HEK293 (cell line): ENCODE measurements around the gene COL5A1.
A peak's percentile ranks its signal among the peaks of the same experiment; 100 is the strongest.

Source experiments
- CTCF ChIA-PET: fragments of 350-600 bp; formaldehyde crosslinking; extraction: SDS; loops from one replicate; lab custom pipeline; 2021; ENCODE audit warnings: antibody characterized with exemption; lab: Yijun Ruan, JAX
- POLR2A ChIA-PET: fragments of 300-600 bp; formaldehyde crosslinking; extraction: SDS; loops from one replicate; lab custom pipeline; 2020; ENCODE audit warnings: antibody characterized with exemption, inconsistent platforms; lab: Yijun Ruan, JAX
- H3K27ac ChIP-seq: fragments of 200-500 bp; sonication (Bioruptor generic); 2 replicates; pipeline ENCODE4 v1.5.1; 2014; ENCODE audit warnings: low read depth, low read length, control low read depth, inconsistent platforms; ENCODE audit errors: extremely low read depth
- H3K36me3 ChIP-seq, 2 experiments: fragments of 200-500 bp in 1 of 2; sonication (Bioruptor generic) in 1 of 2; 1 replicate in 1 of 2; 2 replicates in 1 of 2; pipeline ENCODE4 v1.5.1; 2014 to 2017; ENCODE audit warnings: inconsistent platforms in 2 of 2, low read length in 2 of 2; ENCODE audit not compliant: control insufficient read depth in 2 of 2, insufficient read depth in 1 of 2
- H3K4me1 ChIP-seq: fragments of 200-500 bp; sonication (Bioruptor generic); 2 replicates; pipeline ENCODE4 v1.5.1; 2014; ENCODE audit warnings: mild to moderate bottlenecking, low read length, inconsistent platforms; ENCODE audit not compliant: control insufficient read depth, insufficient read depth
- H3K4me3 ChIP-seq: 2 replicates; pipeline ENCODE4 v1.5.1; 2011; ENCODE audit warnings: low read depth, mild to moderate bottlenecking, control low read depth, low read length, moderate library complexity
- H3K9me3 ChIP-seq: fragments of 200-500 bp; sonication (Bioruptor generic); 2 replicates; pipeline ENCODE4 v1.5.1; 2014; ENCODE audit warnings: low read depth, low read length, inconsistent platforms; ENCODE audit not compliant: control insufficient read depth, insufficient read depth
- GLIS1 ChIP-seq: fragments of 450-650 bp; formaldehyde crosslinking; IDR thresholded peaks from 2 replicates; pipeline ENCODE4 v1.5.1; 2016; ENCODE audit warnings: missing biosample characterization, missing genetic modification characterization
- IKZF3 ChIP-seq: fragments of 450-650 bp; IDR thresholded peaks from 2 replicates; pipeline ENCODE4 v1.5.0; 2018; ENCODE audit warnings: missing biosample characterization, mild to moderate bottlenecking, missing genetic modification characterization, moderate library complexity
- ZBTB1 ChIP-seq: fragments of 450-650 bp; formaldehyde crosslinking; IDR thresholded peaks from 2 replicates; pipeline ENCODE4 v1.5.1; 2016; ENCODE audit warnings: missing biosample characterization, missing genetic modification characterization
- ZBTB21 ChIP-seq: fragments of 450-650 bp; formaldehyde crosslinking; IDR thresholded peaks from 2 replicates; pipeline ENCODE4 v1.5.1; 2017; ENCODE audit warnings: missing biosample characterization, missing genetic modification characterization
- ZBTB7A ChIP-seq: fragments of 450-650 bp; formaldehyde crosslinking; IDR thresholded peaks from 2 replicates; pipeline ENCODE4 v1.5.1; 2016; ENCODE audit warnings: low read depth, missing biosample characterization, missing genetic modification characterization
- ZFP41 ChIP-seq: fragments of 450-650 bp; formaldehyde crosslinking; IDR thresholded peaks from 2 replicates; pipeline ENCODE4 v1.5.1; 2016; ENCODE audit warnings: missing biosample characterization, missing genetic modification characterization, borderline replicate concordance
- ZIC2 ChIP-seq: fragments of 450-650 bp; formaldehyde crosslinking; IDR thresholded peaks from 2 replicates; pipeline ENCODE4 v1.5.1; 2016; ENCODE audit warnings: missing biosample characterization, missing genetic modification characterization
- ZNF140 ChIP-seq: fragments of 450-650 bp; formaldehyde crosslinking; IDR thresholded peaks from 2 replicates; pipeline ENCODE4 v1.5.1; 2016; ENCODE audit warnings: missing biosample characterization, missing genetic modification characterization
- ZNF148 ChIP-seq: fragments of 450-650 bp; formaldehyde crosslinking; IDR thresholded peaks from 2 replicates; pipeline ENCODE4 v1.5.0; 2017; ENCODE audit warnings: missing biosample characterization, missing genetic modification characterization, borderline replicate concordance
- ZNF24 ChIP-seq: fragments of 450-650 bp; formaldehyde crosslinking; IDR thresholded peaks from 2 replicates; pipeline ENCODE4 v1.5.1; 2016; ENCODE audit warnings: missing biosample characterization, missing genetic modification characterization
- ZNF266 ChIP-seq: fragments of 450-650 bp; formaldehyde crosslinking; IDR thresholded peaks from 2 replicates; pipeline ENCODE4 v1.5.1; 2016; ENCODE audit warnings: missing biosample characterization, missing genetic modification characterization, low read depth
- ZNF302 ChIP-seq: fragments of 450-650 bp; formaldehyde crosslinking; IDR thresholded peaks from 2 replicates; pipeline ENCODE4 v1.5.1; 2016; ENCODE audit warnings: missing biosample characterization, missing genetic modification characterization, low read depth
- ZNF341 ChIP-seq: fragments of 450-650 bp; formaldehyde crosslinking; IDR thresholded peaks from 2 replicates; pipeline ENCODE4; 2016; ENCODE audit warnings: low read depth, missing biosample characterization, missing genetic modification characterization
- ZNF416 ChIP-seq: fragments of 450-650 bp; formaldehyde crosslinking; IDR thresholded peaks from 2 replicates; pipeline ENCODE4 v1.5.1; 2016; ENCODE audit warnings: missing biosample characterization, missing genetic modification characterization
- ZNF423 ChIP-seq: fragments of 450-650 bp; formaldehyde crosslinking; IDR thresholded peaks from 2 replicates; pipeline ENCODE4 v1.5.1; 2016; ENCODE audit warnings: missing biosample characterization, missing genetic modification characterization
- ZNF530 ChIP-seq: fragments of 450-650 bp; formaldehyde crosslinking; IDR thresholded peaks from 2 replicates; pipeline ENCODE4 v1.5.1; 2016; ENCODE audit warnings: low read depth, missing biosample characterization, missing genetic modification characterization
- ZNF555 ChIP-seq: fragments of 450-650 bp; formaldehyde crosslinking; conservative IDR thresholded peaks from 2 replicates; pipeline ENCODE4 v1.5.1; 2017; ENCODE audit warnings: missing biosample characterization, mild to moderate bottlenecking, missing genetic modification characterization, inconsistent platforms
- ZNF610 ChIP-seq: fragments of 450-650 bp; formaldehyde crosslinking; IDR thresholded peaks from 2 replicates; pipeline ENCODE4 v1.5.1; 2016; ENCODE audit warnings: missing biosample characterization, missing genetic modification characterization, borderline replicate concordance
- ZNF664 ChIP-seq: fragments of 450-650 bp; formaldehyde crosslinking; IDR thresholded peaks from 2 replicates; pipeline ENCODE4 v1.5.1; 2016; ENCODE audit warnings: missing biosample characterization, missing genetic modification characterization
- ZNF785 ChIP-seq: fragments of 450-650 bp; formaldehyde crosslinking; IDR thresholded peaks from 2 replicates; pipeline ENCODE4 v1.5.1; 2016; ENCODE audit warnings: missing biosample characterization, missing genetic modification characterization
- TF ChIP-seq, protein P1 (sequence below): fragments of 450-650 bp; formaldehyde crosslinking; IDR thresholded peaks from 2 replicates; pipeline ENCODE4 v1.5.1; 2016; ENCODE audit warnings: missing biosample characterization, missing genetic modification characterization
- TF ChIP-seq, protein P2 (sequence below): fragments of 450-650 bp; formaldehyde crosslinking; IDR thresholded peaks from 2 replicates; pipeline ENCODE4 v1.5.1; 2016; ENCODE audit warnings: missing biosample characterization, missing genetic modification characterization

The COL5A1 gene

GRCh38 chr9:134815435-134816214 is 174.0 kb downstream of the COL5A1 start:
- TF ChIP-seq ZIC2 (tag by site-specific recombination) (peak; percentile 57), ZBTB7A (no peak), GLIS1 (tag by site-specific recombination) (peak; percentile 28; the same call in 1 of the 2 replicates)
- TF ChIP-seq, protein P1, sequence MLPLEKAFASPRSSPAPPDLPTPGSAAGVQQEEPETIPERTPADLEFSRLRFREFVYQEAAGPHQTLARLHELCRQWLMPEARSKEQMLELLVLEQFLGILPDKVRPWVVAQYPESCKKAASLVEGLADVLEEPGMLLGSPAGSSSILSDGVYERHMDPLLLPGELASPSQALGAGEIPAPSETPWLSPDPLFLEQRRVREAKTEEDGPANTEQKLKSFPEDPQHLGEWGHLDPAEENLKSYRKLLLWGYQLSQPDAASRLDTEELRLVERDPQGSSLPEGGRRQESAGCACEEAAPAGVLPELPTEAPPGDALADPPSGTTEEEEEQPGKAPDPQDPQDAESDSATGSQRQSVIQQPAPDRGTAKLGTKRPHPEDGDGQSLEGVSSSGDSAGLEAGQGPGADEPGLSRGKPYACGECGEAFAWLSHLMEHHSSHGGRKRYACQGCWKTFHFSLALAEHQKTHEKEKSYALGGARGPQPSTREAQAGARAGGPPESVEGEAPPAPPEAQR (tag by site-specific recombination) = no peak
- CTCF ChIA-PET = interaction anchor here (0.6 to 1.5 kb wide), 2 partner anchors 22 to 1641 kb away, joined by 3 to 5 read pairs; no protein-coding TSS in a partner anchor
- H3K4me1 ChIP-seq = peaks cover 6% of the 10 kb centered on the region
- no peaks in the 10 kb centered on the region for H3K36me3 ChIP-seq
- no peaks in the 10 kb centered on the region for H3K9me3 ChIP-seq
- no peak overlapping the region for H3K4me3 ChIP-seq
- no peak overlapping the region for H3K27ac ChIP-seq
- POLR2A ChIA-PET = no interaction called here

DNA sequence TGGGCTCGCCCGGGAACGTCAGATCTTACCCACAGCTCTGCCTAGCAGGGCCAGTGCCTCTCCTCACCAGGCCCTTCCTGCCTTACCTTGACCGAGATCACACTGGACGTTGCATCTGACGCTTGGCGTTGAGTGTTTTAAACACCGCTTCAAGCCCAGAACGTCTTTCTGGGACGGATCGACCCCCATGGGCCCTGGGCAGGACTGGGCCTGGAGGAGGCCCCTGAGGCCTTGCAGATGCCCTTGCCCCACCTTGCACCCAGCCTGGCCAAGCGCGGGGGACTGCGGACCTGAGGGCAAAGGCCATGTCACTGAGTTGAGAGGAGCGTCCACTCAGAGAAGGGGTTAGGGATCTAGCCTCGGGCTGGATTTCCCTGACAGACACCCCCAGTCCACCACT is 174.7 kb downstream of the COL5A1 start:
- H3K4me3 ChIP-seq = no peak overlapping the region
- POLR2A ChIA-PET = no interaction called here
- TF ChIP-seq ZBTB1 (tag by site-specific recombination) (no peak), ZNF785 (tag by site-specific recombination) (no peak), ZNF416 (no peak)
- CTCF ChIA-PET = no interaction called here
- H3K27ac ChIP-seq = no peak overlapping the region
- H3K36me3 ChIP-seq = no peaks in the 10 kb centered on the region
- peaks cover 6% of the 10 kb centered on the region for H3K4me1 ChIP-seq
- no peaks in the 10 kb centered on the region for H3K9me3 ChIP-seq

DNA sequence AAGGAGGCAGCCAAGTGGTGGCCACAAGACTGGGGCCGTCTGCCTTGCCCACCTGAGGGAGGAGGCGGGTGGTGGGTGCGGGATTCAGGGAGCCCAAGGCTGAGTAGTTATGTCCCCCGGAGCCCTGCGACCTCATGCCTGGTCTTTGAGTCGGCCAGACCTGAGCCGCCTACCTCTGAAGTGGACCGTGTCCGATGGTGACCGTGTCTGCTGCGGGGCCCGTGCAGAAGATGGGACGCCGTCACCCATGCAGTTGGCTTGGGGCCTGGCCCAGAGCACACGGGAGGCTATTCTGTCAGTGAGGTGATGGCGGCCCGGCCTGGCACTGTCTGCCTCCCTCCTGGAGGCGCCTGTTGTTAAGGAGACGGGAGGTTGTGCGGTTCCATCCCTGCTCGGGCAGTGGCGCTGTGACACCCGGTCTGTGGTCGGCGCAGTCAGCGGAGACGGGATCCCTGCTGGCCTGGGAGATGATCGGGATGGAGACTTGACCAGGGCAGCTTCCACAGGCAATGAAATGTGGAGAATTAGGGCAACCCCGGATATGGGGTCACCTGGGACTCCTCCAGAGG is 176.5 kb downstream of the COL5A1 start:
- no peak overlapping the region for H3K27ac ChIP-seq
- no peaks in the 10 kb centered on the region for H3K9me3 ChIP-seq
- H3K4me3 ChIP-seq = no peak overlapping the region
- no peaks in the 10 kb centered on the region for H3K36me3 ChIP-seq
- CTCF ChIA-PET = no interaction called here
- POLR2A ChIA-PET = no interaction called here
- TF ChIP-seq ZNF24 (tag by site-specific recombination) = no peak
- TF ChIP-seq ZNF148 = no peak
- no peaks in the 10 kb centered on the region for H3K4me1 ChIP-seq

GRCh38 chr9:134818591-134818990 is 177.0 kb downstream of the COL5A1 start:
- Histone ChIP-seq H3K4me1 (no peaks in the 10 kb centered on the region), H3K27ac (no peak overlapping the region), H3K9me3 (no peaks in the 10 kb centered on the region), H3K4me3 (no peak overlapping the region), H3K36me3 (peaks cover 0 to under 1% of the 10 kb centered on the region in 2 experiments; a peak in 1 of 3 replicates)
- no peak for TF ChIP-seq ZNF664
- TF ChIP-seq ZBTB21 (tag by site-specific recombination) = no peak
- TF ChIP-seq ZNF610 (tag by site-specific recombination) = no peak
- TF ChIP-seq ZNF530 = no peak
- TF ChIP-seq ZNF140 (tag by site-specific recombination) = no peak
- TF ChIP-seq ZNF423 (tag by site-specific recombination) = no peak
- TF ChIP-seq ZNF555 (tag by site-specific recombination) = no peak
- TF ChIP-seq ZNF341 (tag by site-specific recombination) = no peak
- TF ChIP-seq IKZF3 (tag by site-specific recombination) = no peak
- TF ChIP-seq, protein P2, sequence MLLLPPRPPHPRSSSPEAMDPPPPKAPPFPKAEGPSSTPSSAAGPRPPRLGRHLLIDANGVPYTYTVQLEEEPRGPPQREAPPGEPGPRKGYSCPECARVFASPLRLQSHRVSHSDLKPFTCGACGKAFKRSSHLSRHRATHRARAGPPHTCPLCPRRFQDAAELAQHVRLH (tag by site-specific recombination) = no peak
- no peak for TF ChIP-seq ZNF302 (tag by site-specific recombination)
- no peak for TF ChIP-seq ZFP41 (tag by site-specific recombination)
- TF ChIP-seq ZNF266 (tag by site-specific recombination) = no peak
- CTCF ChIA-PET = no interaction called here
- POLR2A ChIA-PET = no interaction called here
